ENCODE measurements around the gene MCIDAS. TPM values are rescaled to one million over a fixed set of nuclear protein-coding genes. Genes with fewer than 3 reads are reported as not detected.

Gene MCIDAS
- total RNA-seq, 1 experiment from 2014 or later: 6.4 TPM

DNA sequence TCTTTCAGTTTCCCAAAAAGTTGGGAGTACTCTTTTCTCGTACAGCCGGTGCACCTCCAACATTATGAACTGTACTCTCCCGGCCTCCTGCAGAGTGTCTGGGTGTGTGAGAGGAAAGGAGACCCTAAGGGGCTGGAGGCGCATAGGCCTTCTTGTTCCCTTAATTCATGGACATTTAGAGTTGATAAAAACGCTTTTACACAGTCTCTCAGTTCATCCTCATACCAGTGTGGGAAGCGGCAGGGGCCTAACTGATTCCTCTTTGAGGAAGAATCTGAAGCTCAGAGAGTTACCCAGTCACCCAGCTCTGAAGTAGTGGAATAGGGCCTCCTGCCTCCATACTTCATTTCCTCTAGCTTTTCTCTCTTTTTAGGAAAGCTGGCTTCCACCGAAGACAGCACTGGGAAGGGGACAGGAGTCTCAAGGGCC is 3.3 kb downstream of the MCIDAS start:
- H2AFZ ChIP-seq (ENCODE audit: low read depth, low read length, poor library complexity, severe bottlenecking): no peak overlapping the region
- ChIA-PET RAD21 (ENCODE audit: low non-redundant PET in 1 of 2, low total read pairs in 2 of 2, uncharacterized antibody in 2 of 2, unreplicated experiment in 2 of 2) (no interaction called here), POLR2A (no interaction called here), CTCF (no interaction called here)
- ATAC-seq: no peak
- no peak for TF ChIP-seq POLR2AphosphoS5 (IDR thresholded peaks at IDR 0.05; ENCODE audit: low read depth, low read length)
- no peak for TF ChIP-seq CBX3 (IDR thresholded peaks at IDR 0.05; ENCODE audit: low read depth)
- no peak for TF ChIP-seq ZNF274 (IDR thresholded peaks at IDR 0.05; ENCODE audit: low read depth, low read length)
- no peak for TF ChIP-seq RAD21 (IDR thresholded peaks at IDR 0.05; ENCODE audit: low read depth)
- TF ChIP-seq EZH2phosphoT487 (IDR thresholded peaks at IDR 0.05; ENCODE audit: borderline replicate concordance): no peak
- no peak for TF ChIP-seq JUND (IDR thresholded peaks at IDR 0.05)
- no peak for TF ChIP-seq EZH2 (IDR thresholded peaks at IDR 0.05)
- TF ChIP-seq YY1 (IDR thresholded peaks at IDR 0.05; ENCODE audit: extremely low read depth, insufficient replicate concordance, low read depth, low read length): no peak
- TF ChIP-seq TCF7L2 (IDR thresholded peaks at IDR 0.05; ENCODE audit: borderline replicate concordance, extremely low read depth, insufficient read depth, insufficient read length): no peak
- TF ChIP-seq CEBPB (IDR thresholded peaks at IDR 0.05; ENCODE audit: low read depth): no peak
- TF ChIP-seq, protein P1, sequence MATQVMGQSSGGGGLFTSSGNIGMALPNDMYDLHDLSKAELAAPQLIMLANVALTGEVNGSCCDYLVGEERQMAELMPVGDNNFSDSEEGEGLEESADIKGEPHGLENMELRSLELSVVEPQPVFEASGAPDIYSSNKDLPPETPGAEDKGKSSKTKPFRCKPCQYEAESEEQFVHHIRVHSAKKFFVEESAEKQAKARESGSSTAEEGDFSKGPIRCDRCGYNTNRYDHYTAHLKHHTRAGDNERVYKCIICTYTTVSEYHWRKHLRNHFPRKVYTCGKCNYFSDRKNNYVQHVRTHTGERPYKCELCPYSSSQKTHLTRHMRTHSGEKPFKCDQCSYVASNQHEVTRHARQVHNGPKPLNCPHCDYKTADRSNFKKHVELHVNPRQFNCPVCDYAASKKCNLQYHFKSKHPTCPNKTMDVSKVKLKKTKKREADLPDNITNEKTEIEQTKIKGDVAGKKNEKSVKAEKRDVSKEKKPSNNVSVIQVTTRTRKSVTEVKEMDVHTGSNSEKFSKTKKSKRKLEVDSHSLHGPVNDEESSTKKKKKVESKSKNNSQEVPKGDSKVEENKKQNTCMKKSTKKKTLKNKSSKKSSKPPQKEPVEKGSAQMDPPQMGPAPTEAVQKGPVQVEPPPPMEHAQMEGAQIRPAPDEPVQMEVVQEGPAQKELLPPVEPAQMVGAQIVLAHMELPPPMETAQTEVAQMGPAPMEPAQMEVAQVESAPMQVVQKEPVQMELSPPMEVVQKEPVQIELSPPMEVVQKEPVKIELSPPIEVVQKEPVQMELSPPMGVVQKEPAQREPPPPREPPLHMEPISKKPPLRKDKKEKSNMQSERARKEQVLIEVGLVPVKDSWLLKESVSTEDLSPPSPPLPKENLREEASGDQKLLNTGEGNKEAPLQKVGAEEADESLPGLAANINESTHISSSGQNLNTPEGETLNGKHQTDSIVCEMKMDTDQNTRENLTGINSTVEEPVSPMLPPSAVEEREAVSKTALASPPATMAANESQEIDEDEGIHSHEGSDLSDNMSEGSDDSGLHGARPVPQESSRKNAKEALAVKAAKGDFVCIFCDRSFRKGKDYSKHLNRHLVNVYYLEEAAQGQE (IDR thresholded peaks at IDR 0.05; ENCODE audit: low read depth): no peak
- H4K20me1 ChIP-seq (ENCODE audit: insufficient read depth): no peaks in the 10 kb centered on the region
- no peak overlapping the region for H3K9ac ChIP-seq (ENCODE audit: low read length)
- no peaks in the 10 kb centered on the region for H3K27me3 ChIP-seq (ENCODE audit: insufficient read depth, low read length)
- H3K27ac ChIP-seq (ENCODE audit: low read depth, low read length): no peak overlapping the region
- no peak overlapping the region for H3K4me2 ChIP-seq (ENCODE audit: low read length)
- H3K36me3 ChIP-seq (ENCODE audit: control insufficient read depth in 1 of 2, insufficient read depth in 2 of 2, low read length in 2 of 2): peaks cover 5 to 6% of the 10 kb centered on the region in 2 experiments; a peak in 1 of 4 replicates
- peaks cover 3% of the 10 kb centered on the region; the same call in 1 of the 2 replicates for H3K79me2 ChIP-seq (ENCODE audit: insufficient read depth, low read length)
- H3K4me1 ChIP-seq (ENCODE audit: control insufficient read depth in 1 of 2, insufficient read depth in 2 of 2, low read length in 2 of 2): peaks cover 17 to 30% of the 10 kb centered on the region in 2 experiments
- H3K9me2 ChIP-seq (ENCODE audit: insufficient read depth): no peaks in the 10 kb centered on the region
- H3K9me3 ChIP-seq (ENCODE audit: control insufficient read depth in 1 of 2, insufficient read depth in 1 of 2, low read depth in 1 of 2, low read length in 2 of 2): no peaks in the 10 kb centered on the region
- no peak overlapping the region for H3K4me3 ChIP-seq (replicated peaks in 1 of 2; ENCODE audit: low read depth in 1 of 2, low read length in 2 of 2)
- no peak for DNase-seq (ENCODE audit: low read depth, low spot score)
- no TSS peak for BruUV-seq (replicated peaks)
- intact Hi-C loops (cut with micrococcal nuclease): no loop called here

Measured in HCT116 (cell line).